8988T (cell line): ENCODE measurements around the gene TBXAS1.

Experiments used
- DNase-seq: peaks from one replicate; pipeline ENCODE4 v3.0.0; 2011

The TBXAS1 gene

DNA sequence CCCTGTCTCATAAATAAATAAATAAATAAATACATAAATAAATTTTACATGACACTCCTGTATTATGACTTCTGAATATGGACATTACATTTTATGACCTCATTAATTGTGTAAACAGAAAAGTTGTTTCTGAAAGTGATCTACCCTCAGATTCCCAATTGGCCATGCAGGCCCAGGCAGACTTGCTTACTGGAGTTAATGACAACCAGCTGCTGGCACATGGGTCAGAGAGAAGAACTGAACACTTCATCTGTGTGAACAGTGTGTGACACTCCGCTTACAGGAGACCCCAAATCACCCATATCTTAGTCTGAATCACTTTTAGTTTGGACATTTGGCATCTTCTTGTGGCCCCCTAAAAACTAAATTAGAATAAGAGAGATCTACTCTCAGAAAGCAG is 202.3 kb downstream of the TBXAS1 start:
- no peak for DNase-seq

DNA sequence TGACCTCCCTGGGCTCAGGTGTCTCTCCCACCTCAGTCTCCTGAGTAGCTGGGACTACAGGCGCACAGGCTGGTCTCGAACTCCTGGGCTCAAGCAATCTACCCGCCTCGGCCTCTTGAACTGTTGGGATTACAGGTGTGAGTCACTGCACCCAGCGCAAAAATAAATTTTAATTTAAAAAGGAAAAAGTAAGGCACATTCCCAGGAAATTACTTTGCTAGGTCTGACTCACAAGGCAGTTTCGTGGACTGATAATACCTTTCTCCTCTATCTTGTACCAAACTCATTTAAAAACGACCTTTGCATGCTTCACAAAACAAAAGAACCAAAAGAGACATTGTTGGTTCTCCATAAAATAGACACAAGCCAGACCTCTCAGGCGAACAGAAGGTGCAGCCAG is 204.0 kb downstream of the TBXAS1 start:
- no peak for DNase-seq

DNA sequence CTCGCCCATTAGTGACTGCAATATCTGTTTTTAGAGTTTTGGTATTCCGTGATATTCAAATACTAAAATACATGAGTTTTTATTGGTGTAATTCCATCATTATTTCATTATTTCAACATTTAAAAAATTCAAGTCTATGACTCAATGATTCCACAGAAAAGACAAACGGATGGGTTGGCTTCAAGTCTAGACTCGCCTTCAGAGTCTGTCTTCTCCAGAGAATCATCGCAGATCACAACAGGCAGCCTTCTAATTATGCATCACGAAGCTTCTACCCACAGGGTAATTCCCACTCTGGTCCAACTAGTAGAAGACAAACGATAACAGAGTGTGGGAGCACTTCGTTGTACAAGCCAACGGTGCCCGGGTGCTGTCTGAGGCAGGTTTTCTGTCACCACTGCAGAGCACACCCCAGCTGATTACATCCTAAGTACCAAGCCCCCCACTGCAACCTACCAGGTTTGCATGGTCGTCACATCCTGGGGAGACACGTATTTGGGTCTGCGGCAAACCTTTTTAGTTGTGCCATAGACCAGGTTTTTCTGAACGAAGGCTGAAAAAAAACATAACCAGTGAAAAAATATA is 204.8 kb downstream of the TBXAS1 start:
- DNase-seq = no peak

DNA sequence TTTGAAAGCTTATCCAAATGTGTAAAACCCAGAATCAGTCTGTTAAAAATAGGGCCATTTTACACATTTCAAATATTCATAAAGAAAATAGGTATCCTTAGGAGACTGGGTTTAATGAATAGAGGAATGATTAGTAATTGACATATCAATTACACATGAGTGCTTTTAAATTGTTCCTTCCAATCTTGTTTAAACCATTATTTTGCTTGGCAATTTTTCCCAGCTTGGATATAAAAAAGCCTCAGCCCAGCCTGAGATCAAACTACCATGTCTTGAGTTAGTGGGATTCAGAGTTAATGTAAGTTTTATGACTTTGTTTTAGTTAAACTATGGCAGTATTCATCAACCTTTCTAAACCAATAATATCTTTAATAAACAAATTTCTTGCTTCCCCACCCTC is 205.4 kb downstream of the TBXAS1 start:
- no peak for DNase-seq

DNA sequence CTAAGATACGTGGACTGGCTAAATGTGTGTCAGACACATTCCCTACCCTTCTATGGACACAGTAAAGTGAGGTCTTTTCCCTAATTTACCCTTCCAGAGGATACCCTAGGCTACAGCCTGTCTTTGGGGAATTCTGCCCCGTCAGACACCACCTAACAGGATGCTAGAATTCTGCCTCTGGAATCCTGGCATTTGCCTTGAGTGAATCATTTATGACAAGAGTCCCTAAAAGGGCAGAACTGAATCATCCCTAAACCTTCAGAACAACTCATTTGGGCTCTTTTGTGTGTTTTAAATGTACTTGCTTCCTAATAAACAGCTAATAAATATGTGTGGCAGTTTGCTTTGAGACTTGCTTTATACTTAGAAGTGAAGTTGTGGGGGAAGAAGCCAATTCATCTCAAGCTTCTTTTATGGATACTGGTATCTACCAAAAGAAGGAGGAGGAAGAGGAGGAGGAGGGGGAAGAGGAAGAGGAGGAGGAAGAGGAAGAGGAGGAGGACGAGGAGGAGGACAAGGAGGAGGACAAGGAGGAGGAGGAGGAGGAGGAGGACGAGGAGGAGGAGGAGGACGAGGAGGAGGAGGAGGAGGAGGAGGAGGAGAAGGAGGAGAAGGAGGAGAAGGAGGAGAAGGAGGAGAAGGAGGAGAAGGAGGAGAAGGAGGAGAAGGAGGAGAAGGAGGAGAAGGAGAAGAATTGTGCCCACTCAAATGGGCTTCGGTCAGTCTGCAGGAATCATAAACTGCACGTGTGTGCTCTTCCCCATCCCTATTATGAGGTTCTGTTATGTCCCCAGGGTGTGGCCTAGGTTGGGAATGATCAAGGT is 206.5 kb downstream of the TBXAS1 start:
- no peak for DNase-seq

DNA sequence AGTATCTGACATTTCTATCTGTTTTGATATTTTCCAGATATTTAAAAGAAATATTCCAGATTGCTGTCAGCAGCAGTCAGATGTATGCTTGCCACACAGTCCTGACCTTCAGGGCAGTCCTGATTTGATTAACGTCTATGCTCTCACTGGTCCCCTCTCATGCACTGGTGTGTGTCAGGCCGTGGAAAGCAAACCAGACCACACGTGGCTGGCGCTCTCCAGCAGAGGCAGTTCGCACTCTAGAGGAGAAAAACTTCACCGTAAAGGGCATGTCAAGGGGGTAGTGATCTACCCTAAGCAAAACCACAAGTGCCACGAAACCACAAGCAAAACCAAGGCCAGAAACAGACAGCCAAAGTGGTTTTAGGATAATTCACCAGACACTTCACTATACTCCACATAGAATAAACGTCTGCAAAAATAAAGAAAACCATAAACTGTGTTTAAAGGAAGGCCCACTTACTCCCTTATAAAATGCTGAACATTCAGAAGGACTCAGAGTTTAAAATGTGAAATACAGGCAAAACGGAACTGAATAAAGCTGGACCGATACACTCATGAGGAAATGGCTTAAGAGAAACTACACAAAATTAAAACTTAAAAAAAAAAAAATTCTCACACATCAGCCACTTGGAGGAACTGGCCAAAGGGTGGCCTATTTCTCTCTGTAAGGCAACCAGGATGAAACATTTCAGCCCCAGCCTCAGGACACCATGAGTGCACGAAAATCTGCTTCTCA is 207.3 kb downstream of the TBXAS1 start:
- DNase-seq = no peak

DNA sequence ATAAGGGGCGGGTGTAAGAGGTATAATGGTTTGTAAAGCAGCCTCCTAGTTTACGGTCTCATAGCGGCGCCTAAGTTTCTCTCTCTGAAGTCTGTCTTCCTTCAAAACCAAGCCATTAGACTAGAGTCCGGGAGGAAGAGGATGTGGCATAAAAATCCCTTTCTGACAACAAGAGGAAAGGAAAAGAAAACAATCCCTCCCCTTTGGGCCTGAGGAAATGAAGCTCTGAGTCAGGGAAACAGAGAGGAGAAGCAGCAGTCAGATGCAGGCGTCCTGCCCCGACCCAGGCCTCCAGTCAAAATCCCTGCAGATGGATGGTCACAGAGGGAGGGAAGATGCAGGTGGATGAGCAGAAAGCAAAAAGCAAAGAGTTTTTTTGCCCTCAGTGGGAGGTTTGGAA is 210.0 kb downstream of the TBXAS1 start:
- no peak for DNase-seq

DNA sequence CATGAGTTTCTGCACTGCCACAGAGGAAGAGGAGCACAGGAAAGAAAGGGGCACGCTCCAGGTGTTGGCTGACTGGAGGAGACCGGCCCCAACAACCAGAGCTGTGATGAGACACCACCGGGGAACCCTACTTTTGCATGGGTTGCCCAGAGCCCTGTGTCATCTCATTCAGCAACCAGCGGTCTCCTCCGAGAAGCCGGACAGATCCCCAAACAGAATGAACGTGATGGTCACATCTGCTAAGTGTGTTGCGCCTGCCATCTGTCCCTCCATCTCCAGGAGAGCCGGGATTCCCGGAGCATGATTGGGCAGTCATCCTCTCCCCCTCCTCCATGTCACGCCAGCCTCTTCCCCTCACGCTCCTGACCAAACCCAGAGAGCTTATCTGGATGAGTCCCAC is 210.8 kb downstream of the TBXAS1 start:
- no peak for DNase-seq

DNA sequence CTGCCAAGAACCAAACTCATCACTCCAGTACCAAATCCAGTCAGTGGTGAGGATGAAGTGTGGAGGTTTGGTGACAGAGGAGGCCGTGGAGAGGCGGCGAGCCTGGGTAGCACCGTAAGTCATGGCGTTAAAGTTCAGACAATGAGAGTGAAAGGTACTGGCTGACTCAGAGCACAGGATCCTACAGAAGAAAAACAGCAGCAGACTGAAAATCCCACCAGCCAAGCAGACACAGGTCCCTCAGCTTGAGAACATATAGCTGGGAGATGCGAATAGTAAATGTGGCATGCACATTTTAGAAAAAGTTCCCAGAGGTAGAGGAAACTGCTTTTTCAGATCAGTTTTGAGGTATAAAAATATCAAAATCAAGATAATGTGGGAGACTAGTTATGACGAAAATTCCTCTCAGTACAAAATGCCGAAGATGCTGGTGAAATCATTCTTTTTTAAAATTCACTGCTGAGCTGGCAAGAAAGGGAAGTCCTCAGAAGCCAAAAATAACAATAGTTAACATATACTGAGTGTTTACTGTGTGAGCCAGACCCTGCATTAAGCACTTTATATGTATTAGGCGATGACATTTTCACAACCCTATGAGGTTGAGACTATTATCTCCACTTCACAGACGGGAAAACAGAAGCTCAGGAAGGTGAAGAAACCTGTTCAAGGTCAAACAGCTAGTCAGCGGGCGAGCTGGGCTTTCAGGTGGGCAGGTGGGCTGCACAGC is 212.8 kb downstream of the TBXAS1 start:
- DNase-seq = no peak

DNA sequence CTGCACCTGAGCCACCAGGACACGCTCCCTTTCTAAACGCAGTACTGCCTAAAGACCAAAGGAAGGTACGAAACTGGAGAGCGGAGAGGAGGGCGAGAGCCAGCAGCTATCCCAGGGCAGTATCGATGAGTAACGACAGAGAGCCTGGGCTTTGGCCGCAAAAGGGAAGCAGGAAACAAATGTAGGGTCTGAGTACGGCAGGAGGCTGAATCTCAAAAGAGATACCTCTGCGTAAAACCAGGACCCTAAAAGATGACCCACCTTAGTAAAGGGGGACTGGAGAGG is 213.3 kb downstream of the TBXAS1 start:
- no peak for DNase-seq

DNA sequence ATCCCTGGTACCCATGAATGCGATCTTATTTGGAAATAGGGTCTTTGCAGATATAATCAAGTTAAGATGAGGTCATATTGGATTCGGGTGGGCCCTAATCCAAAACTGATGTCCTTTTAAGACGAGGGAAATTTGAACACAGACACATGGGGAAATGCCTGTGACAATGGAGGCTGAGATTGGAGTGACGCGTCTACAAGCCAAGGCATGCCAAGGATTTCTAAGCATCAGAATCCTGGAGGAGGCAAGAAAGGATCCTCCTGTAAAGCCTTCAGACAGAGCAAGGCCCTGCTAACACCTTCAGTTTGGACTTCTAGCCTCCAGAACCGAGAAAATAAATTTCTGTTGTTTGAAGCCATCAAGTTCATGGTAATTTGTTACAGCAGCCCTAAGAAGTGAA is 215.2 kb downstream of the TBXAS1 start:
- no peak for DNase-seq

DNA sequence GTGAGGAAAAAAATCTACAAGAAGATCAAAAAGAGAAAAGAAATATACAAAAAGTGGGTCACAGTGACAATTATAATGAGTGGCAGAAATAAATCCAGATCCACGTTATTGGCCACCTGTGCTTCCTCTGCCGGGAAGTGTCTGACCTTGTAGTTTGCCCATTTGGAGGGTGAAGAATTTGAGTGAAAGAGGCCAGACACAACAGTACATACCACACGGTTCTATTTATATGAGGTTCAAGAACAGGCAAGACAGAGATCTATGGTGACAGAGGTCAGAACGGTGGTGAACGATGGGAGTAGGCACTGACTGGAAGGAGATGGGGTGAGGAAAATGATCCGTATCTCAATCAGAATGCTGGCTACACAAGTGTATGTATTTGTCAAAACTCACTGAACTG is 216.6 kb downstream of the TBXAS1 start:
- no peak for DNase-seq

DNA sequence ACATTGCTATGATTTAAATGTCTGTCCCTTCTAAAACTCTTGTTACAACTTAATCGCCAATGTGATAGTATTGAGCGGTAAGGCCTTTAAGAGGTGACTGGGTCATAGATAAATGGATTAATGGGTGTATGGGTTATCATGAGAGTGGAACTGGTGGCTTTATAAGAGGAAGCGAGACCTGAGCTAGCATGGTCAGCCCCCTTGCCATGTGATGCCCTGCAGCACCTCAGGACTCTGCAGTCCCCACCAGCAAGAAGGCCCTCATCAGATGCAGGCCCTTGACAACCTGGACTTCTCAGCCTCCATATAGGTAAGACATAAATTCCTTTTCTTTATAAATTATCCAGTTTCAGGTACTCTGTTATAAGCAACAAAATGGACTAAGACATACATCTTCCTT is 218.1 kb downstream of the TBXAS1 start:
- DNase-seq = no peak

DNA sequence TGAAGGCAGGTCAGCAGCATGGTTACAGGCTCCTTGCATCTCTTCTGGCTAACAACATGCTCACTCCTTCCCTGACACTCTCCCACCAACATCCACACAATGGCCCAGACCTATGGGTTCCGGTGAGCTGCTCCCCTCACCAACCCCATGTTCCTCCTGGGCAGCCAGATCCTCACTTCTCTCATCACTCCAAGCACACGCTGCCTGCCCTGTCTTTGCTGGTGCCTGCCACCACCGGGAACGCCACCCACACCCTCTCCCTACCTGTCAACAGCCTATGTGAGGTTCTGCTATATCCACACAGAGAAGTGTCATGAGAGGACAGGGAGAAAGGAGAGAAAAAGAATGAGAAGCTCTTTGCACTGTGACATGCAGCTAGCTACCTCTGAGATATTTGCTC is 219.1 kb downstream of the TBXAS1 start:
- DNase-seq = no peak

DNA sequence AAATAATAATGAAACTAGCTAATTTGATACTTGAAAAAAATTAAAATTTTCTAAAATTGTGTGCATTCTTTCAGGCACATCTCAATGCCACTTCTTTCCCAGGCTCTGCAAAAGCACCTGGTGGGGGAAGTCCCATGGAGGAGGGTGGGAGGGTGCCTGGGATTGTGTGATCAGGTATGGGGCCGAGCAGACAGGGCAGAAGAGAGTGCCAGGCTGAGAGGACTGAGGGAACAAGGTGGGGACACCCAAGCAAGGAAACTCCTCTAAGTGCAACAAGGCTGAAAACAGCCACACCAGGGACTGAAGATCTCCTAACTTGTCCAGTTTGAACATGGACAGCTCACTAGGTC is 219.9 kb downstream of the TBXAS1 start:
- DNase-seq = no peak

DNA sequence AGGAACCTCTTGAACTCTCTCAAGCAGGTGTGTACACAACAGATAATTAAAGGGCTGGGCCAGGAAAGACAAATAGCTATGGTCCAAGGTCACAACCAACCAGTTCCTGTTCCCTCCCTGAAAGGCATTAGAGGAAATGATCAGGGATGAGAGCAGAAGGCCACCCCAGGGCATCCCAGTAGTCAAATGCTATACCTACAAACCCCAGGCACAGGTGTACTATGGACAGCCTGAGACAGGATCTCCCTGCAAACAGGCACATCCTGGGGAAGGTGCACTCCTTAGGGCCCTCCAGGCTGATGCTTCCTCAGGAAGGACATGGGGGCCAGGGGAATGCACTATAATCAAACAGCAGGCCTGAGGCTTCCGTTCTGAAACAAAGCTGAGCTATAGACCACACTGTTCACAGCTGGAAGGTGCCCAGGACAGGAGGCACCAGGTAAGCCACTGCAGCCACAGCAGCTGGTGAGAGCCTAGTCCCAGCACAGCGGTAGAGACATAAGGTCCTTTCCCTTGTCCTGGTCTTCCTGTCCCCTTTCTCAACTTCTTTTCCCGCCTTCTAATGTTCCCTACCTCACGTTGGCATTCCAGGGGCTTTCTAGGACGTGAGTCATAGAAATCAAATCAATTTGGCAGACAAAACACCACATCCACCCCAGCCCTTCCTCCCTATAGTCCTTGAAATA is 220.4 kb downstream of the TBXAS1 start:
- DNase-seq = no peak

DNA sequence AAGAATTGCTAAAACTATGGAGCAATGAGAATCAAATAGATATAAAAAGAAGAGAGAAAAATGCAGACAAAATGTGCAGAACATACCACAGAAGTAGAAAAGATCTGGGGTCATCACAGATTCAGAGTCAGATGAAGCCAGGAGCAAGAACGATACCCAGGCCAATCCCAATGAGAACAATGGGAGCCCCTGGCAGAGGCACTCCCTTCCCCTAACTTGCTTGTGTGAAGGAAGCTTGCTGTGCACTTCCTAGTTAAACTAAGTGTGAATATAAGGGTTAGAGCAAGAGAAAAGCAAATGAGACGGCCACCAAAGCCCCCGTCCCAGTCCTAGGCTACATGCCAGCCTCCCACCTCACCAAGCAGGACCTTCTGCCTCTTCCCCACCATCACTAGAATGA is 221.0 kb downstream of the TBXAS1 start:
- no peak for DNase-seq

DNA sequence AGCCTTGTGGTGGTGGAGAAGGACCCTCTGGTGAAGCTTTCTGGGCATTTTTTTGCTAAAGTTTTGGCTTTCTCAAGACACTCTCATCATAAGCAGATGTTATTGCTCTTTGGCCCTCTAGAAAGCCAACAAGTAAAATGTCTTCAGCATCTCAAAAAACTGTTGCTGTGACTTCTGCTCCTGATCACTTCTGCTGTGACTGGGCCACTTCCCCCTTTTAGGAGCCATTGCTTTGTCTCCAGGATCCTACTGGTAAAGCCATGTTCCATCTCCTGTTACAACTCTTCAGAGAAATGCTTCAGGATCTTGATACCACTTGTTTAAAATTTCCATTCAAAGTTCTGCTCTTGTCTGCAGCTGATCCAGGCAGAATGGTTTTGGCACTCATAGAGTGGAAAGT is 222.8 kb downstream of the TBXAS1 start:
- DNase-seq = no peak

DNA sequence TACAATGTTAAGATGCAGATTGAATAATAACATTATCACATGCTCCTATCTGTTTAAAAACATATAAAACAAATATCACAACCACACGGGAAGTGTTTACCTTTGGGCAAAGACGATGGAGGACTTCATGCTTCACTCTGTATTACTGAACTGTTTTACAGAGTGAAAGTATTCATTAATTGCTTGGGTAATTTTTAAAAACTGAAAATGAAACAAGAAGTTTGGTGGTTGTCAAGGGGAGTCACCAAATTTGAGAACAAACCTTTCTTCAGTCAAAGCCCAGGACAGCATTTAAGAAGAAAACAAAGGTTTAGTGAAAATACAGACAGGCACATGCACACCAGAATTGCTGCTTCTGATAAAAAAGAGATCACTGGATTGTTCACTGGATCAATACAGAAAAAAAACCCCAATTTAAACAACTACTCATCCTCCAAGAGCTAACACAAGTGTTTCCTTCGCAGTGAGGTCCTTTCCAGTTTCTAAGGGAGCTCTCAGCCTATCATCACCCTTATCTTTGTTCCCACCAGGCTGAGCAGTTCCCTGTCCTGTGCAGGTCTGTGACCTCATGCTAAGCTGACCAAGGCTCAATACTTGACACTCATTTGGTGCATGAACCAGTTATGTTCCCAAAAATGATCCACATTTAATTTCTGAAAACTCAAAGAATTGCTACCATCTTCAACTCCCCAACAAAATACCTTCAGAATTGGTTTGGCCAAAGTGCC is 224.9 kb downstream of the TBXAS1 start:
- no peak for DNase-seq

DNA sequence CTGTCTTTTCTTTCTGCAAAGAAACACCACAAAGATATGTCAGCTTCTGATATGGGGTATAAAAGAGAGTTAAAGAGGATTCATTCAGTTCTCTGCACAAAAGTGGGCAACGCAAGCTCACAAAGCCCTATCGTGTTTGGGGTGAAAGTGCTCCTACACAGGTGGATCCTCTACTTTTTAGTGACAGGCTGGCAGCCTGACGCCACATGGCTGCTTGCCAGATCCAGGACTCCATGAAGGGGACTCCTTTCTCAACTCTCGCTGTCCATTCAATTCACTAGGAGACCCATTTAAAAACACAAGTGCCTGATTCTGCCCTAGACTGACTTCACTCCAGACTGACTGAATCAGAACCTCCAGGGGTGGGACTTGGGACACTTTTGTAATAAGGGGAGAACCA is 225.7 kb downstream of the TBXAS1 start:
- DNase-seq = no peak

DNA sequence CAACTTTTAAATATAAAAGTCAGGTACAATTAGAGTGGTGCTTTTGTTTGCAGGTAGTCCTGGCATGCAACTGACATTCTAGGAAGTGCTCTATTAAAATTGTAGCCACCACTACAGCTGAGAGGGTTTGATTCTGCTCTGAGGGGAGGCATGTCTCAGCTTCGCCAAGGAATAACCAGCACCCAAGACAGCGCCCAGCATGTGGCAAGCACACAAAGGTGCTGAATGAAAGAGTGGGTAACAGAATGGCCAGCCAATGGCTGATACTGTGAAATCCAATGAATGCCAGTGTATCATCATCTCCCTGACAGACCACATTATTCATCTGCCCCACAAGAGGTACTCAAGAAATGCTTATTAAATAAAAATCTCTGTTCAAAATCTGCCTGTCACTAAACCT is 226.8 kb downstream of the TBXAS1 start:
- no peak for DNase-seq

DNA sequence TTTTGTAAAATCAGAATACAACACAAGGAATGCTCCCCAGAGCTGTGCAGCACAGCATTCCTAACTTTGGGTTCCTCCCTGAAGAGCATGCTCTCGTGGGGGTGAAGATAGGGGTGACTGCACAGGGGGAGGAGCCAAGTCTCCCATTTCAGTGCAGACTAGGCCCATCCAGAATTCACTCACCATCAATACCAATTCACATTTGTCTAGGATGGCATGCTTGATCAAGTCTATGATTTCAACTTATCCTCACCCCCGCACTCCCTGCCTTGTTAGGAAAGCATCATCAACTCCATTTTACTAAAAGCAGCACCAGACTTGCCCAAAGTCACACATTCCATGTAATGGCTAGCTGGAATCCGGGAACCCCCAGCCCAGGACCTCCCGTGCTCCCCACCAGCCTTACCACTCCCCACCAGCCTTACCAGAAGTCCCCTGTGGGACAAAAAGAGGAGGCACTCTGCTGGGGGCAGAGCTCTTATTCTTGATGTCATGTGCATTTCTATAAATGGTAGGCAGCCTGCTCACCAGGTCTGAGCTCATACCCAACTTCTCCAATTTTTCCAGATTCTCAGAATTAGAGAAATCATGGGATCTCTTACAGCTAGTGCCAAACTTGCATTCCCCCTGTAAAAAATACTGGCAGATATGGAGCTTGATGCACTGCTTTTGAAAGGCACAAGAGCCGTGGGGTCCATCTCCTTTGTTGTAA is 227.5 kb downstream of the TBXAS1 start:
- DNase-seq = no peak
